ENCODE measurements around the gene MYO18A. TPM values are rescaled to one million over a fixed set of nuclear protein-coding genes. Genes with fewer than 3 reads are reported as not detected.
A peak's percentile ranks its signal among the peaks of the same experiment; 100 is the strongest.

Gene MYO18A
- total RNA-seq, 1 experiment from 2014 or later = 21.4 TPM

- DNase-seq (ENCODE audit: low read depth) = no peak
Observed at GRCh38 chr17:29124925-29125273, 55.3 kb downstream of the MYO18A start.

DNA sequence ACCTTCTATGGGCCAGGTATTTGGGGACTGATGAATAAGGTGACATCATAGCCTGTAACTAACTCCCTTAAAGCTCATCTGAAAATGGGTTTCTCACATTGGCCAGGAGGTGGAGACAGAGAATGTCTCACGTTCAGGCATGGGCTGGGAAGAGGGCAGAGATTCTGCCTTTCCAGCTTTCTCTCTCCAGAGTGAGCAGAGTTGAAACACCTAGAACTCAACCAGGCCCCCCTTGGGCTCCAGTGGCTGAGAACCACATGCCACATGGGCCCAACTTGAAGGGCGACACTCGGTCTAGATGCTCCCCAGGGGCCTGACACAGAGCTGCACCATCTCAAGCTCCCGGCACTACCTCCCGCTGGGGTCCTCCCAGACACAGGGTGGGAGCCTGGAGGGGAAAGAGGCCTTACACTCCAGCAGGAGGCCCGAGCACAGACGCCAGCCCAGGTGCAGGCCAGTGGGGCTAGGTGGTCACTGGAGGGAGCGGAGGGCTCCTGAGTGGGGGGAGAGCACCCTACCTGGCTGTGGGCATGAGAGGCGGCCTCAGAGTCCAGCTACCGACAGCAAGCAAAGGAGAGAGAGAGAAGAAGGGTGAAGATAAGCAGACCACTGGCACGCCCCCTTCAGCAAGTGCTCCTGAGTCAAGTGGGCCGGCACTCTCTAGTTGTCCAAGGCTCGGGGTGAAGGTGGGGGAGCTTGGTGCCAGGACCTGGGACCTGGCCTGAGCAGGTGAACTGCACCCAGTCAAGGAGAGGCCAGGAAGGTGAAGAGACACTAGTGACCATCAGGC, 55.9 kb downstream of the MYO18A start:
- DNase-seq (ENCODE audit: low read depth) = peak; percentile 71

- no peak for DNase-seq (ENCODE audit: low read depth)
Observed at GRCh38 chr17:29123111-29123510, 57.1 kb downstream of the MYO18A start.

DNA sequence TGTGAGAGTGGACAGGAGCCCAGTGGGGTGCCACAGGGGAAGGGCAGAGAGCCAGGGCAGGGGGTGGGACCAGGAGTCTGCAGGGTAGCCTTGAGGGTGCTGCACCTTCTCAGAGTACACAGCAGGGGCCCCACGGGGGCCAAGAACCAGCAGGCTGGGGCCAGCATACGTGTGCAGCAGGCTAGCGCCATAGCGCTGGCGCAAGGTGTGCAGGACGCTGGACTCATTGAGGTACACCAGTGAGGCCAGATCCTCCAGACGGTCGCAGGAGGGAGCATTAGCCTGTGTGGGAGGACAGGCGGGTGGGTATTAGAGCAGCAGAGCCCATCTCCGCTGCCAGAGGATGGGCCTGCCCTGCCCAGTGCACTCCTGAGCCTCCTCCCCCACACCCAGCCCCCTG, 58.8 kb downstream of the MYO18A start:
- DNase-seq (ENCODE audit: low read depth) = no peak

- DNase-seq (ENCODE audit: low read depth) = no peak
Observed at GRCh38 chr17:29120433-29120832, 59.8 kb downstream of the MYO18A start.

- DNase-seq (ENCODE audit: low read depth) = no peak
Observed at GRCh38 chr17:29119265-29119664, 60.9 kb downstream of the MYO18A start.

DNA sequence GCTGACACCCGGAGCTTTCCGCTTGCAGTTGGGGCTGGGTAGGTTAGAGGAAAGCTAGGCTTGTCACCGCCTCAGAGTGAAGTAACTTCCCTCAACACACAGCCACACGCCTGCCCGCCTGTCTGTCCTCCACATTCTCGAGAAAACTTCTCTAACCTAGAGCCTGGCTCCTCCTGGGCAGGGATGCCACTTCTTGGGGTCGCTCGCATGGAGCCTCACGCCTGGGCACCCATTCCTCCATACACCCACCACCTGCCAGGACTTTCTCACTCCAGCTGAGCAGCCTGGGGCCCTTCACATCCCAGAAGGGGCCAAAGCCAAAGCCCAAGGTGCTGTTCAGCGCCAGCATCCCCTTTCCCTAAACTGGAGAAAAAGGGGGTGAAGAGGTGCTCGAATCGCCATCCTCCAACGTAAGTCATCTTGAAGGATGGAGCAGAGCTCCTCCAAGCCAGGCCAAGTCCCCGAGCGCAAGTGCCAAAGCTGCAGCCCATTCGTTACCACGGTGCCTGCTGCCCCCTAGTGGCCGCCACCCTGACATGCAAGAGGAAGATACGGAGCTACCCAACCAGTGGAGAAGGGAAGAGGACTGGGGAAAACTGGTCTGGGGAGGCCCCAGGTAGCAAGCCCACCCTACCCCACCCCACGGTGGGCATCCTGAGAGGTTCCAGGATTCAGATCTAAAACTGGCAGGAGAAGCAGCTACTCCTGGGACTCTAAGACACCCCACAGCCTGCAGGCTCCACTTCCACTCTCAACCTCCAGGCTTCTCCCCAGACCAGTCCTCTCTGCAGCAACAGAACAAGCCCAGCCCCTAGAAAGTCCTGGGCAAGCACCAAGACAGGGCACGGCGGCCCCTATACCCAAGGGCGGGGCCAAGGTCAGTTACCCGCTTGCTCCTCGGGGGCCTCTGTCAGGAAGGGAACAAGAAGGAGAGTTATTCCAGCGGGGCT, 63.1 kb downstream of the MYO18A start:
- DNase-seq (ENCODE audit: low read depth) = peak; percentile 41

GRCh38 chr17:29115961-29116803, 64.0 kb downstream of the MYO18A start:
- DNase-seq (ENCODE audit: low read depth) = peak; percentile 66

DNA sequence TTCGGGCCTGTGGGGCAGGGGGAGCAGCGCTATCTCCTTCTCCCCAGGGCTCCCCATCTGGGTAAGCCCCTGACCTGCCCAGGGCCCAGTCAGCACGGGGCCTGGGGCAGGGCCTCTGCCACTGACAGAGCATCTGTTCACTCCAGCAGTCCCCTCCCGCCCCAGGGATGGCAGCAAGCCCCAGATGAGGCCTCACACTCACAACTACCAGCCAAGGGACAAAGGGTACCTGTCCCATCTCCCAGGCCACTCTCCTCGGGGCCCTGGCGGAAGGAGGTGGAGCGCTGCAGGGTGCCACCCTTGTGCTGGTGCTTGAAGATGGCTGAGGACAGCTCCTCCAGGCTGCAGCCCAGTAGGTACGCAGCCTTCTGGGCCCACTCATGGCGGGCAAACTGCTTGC, 64.8 kb downstream of the MYO18A start:
- DNase-seq (ENCODE audit: low read depth) = no peak

GRCh38 chr17:29114141-29114540, 66.1 kb downstream of the MYO18A start:
- no peak for DNase-seq (ENCODE audit: low read depth)

- no peak for DNase-seq (ENCODE audit: low read depth)
Observed at GRCh38 chr17:29113334-29113733, 66.9 kb downstream of the MYO18A start.

DNA sequence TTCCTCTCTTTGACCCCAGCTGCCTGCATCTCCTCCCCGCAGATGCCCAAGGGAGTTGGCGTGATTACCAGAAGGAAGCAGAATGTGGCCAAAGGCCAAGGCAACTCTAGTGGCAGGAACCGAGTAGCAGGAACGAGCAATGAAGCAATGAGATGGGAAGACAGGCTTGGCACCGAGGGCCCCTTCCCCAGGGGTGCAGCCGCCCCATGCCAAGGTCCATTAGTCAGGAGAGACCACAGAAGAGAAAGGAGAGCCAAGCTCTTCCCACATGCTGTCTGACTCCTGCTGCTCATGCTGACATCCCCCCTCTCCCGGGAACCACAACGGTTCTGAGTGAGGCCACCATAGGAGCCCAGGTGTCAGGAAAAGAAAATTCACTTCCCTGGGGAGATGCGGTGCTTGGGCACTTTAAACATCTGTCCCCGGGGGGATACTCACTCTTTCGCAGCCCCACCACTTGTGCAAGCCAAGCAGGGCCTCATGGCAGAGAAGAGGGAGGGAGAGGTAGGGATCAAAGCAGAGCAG, 67.4 kb downstream of the MYO18A start:
- peak; percentile 90 for DNase-seq (ENCODE audit: low read depth)

GRCh38 chr17:29111816-29112499, 68.2 kb downstream of the MYO18A start:
- DNase-seq (ENCODE audit: low read depth) = peak; percentile 64

- no peak for DNase-seq (ENCODE audit: low read depth)
Observed at GRCh38 chr17:29110372-29110757, 69.8 kb downstream of the MYO18A start.

DNA sequence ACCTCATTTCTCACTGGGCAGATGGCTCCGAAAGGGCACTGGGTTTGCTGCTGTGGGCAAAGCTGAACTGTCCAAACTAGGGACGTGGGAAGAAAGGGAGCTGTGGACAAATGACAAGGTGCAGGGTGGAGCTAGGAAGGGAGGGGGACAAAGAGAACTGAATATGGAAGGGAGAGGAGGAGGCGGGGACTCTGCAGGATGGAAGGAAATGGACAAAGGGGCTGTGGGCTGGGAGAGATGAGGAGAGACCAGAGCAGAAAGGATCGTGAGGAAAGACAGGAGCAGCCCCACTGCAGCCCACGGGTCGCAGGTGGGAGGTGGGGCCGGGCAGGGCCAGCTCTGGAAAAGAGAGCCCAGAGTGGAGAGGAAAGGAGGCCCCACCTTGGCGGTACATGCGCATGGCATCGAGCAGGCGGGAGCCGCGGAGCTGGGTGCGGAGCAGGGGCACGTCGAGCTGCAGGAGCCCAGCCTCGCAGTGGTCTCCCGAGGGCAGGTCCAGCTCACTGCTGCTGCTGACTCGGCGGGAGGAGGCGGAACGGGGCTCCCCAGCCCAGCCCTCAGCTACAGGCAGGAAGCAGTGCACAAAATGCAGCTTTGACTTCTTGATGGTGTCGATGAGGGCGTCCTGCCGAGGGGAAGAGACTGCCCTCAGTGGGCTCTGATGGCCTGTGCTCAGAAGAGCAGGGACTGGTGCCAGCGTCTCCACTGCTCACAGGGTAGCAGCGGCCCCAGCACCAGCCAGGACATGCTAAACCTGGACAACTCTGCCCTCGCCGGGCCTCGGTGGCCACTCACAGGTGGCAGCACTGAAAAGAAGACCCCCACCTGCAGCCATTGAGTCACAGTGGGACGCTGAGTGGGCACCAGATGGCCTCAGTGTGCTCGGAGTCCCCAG, 70.5 kb downstream of the MYO18A start:
- no peak for DNase-seq (ENCODE audit: low read depth)

GRCh38 chr17:29108823-29109476, 71.2 kb downstream of the MYO18A start:
- no peak for DNase-seq (ENCODE audit: low read depth)

GRCh38 chr17:29107933-29108822, 72.0 kb downstream of the MYO18A start:
- DNase-seq (ENCODE audit: low read depth) = peak; percentile 35

DNA sequence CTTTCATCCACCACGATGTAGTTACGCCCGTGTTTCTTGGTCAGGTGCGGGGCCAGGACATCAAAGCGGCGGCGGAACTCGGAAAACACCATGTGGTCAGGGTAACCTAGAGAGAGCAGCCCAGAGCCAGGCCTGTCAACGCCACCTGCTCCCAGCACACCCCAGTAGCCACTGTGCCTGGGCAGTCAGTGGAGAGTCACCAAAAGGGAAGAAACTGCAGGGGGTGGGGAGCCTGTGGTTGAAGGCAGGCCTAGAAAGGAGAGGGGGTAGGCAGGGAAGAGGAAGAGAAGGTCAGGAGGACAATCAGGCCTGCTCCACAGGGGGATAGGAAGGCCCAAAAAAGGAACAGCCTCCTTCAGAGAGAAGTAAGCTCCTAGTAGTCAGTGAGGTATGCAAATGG, 73.1 kb downstream of the MYO18A start:
- no peak for DNase-seq (ENCODE audit: low read depth)

Data from RPMI7951 (cell line).